ENCODE measurements around the gene SOWAHB. TPM values are rescaled to one million over a fixed set of nuclear protein-coding genes. Genes with fewer than 3 reads are reported as not detected.

SOWAHB gene
- polyA plus RNA-seq, 1 of the 3 experiments (the other 2 are of a cell fraction), result 0.05 TPM

DNA sequence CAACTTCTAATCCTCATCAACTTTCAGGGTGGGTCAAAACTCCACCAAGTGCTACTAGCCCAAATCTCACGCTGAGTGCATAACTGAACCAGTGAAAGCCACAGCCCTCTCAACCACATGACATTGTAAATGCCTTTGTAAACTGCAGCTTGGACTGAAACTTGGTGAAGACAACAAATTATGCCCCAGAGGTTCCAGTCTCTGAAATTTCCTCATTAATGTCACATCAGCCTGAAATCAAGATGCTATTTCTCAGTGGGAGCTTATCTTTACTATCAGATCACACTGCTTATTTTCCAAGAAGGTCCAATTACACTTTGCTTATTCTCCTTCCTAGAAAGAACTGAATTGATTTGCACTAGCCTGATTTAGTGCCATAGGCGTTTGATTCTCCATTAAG lies 46.6 kb downstream of the SOWAHB start:
- Histone ChIP-seq H3K27me3 (ENCODE audit: insufficient read depth) (no peaks in the 10 kb centered on the region), H3K9ac (no peak overlapping the region), H3K27ac (ENCODE audit: low read depth in 2 of 2, low read length in 1 of 2) (no peak overlapping the region), H3K4me3 (ENCODE audit: low read depth in 2 of 2, low read length in 1 of 2) (no peak overlapping the region), H2AFZ (ENCODE audit: low read depth) (no peak overlapping the region), H4K20me1 (ENCODE audit: insufficient read depth) (no peaks in the 10 kb centered on the region), H3K4me2 (no peak overlapping the region), H3K36me3 (replicated peaks in 1 of 2; ENCODE audit: control insufficient read depth in 1 of 2, insufficient read depth in 2 of 2, low read length in 1 of 2) (no peaks in the 10 kb centered on the region), H3K4me1 (ENCODE audit: control insufficient read depth in 1 of 2, insufficient read depth in 2 of 2, low read depth in 1 of 2, low read length in 1 of 2) (peaks cover 0 to 10% of the 10 kb centered on the region in 2 experiments; a peak in 2 of 4 replicates), H3K79me2 (ENCODE audit: insufficient read depth) (no peaks in the 10 kb centered on the region), H3K9me2 (no peaks in the 10 kb centered on the region), H3K9me3 (no peaks in the 10 kb centered on the region), H3F3A (replicated peaks; ENCODE audit: insufficient read depth) (peaks cover 16% of the 10 kb centered on the region)
- POLR2A ChIA-PET, result no interaction called here
- CTCF ChIA-PET, result interaction anchor here (1.4 kb wide), 1 partner anchor 19 kb away, joined by 3 read pairs; no protein-coding TSS in a partner anchor
- no peak for DNase-seq
- TF ChIP-seq MEF2A (IDR thresholded peaks at IDR 0.05; ENCODE audit: borderline replicate concordance, low read depth), result no peak
- TF ChIP-seq TAF1 (IDR thresholded peaks at IDR 0.05; ENCODE audit: borderline replicate concordance, low read depth, low read length), result no peak
- no peak for TF ChIP-seq YY1 (IDR thresholded peaks at IDR 0.05; ENCODE audit: low read depth)
- 86% methylated on average over 2 of the region's 2 CpGs for WGBS (ENCODE audit: low lambda C conversion rate)

DNA sequence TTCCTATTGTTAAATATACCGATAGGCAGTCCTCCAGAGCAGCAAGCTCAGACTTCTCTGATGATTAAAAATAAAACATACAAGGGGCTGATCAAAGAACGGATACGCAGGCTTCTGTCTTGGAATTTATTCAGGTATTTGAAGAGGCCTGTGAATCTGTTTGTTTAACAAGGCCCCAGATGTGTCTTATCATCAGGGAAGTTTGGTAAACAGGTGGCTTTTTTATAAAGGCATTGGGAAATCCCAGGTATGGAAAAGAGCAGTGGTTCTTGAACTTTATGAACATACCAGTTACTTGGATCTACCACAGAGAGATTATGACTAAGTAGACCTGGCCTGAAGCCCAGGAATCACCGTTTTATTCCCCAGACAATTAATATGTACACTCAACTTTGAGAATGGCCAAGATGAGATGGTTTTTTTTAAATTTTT lies 47.9 kb downstream of the SOWAHB start:
- Histone ChIP-seq H4K20me1 (ENCODE audit: insufficient read depth) (no peaks in the 10 kb centered on the region), H3K9me3 (no peaks in the 10 kb centered on the region), H3K9me2 (no peaks in the 10 kb centered on the region), H3K79me2 (ENCODE audit: insufficient read depth) (no peaks in the 10 kb centered on the region), H3K4me3 (ENCODE audit: low read depth in 2 of 2, low read length in 1 of 2) (no peak overlapping the region), H2AFZ (ENCODE audit: low read depth) (no peak overlapping the region), H3F3A (replicated peaks; ENCODE audit: insufficient read depth) (peaks cover 12% of the 10 kb centered on the region), H3K27ac (ENCODE audit: low read depth in 2 of 2, low read length in 1 of 2) (peak overlapping the region in 1 of 2 experiments; percentile 42; a peak in 2 of 4 replicates), H3K9ac (no peak overlapping the region), H3K4me2 (no peak overlapping the region), H3K27me3 (ENCODE audit: insufficient read depth) (no peaks in the 10 kb centered on the region), H3K36me3 (replicated peaks in 1 of 2; ENCODE audit: control insufficient read depth in 1 of 2, insufficient read depth in 2 of 2, low read length in 1 of 2) (no peaks in the 10 kb centered on the region), H3K4me1 (ENCODE audit: control insufficient read depth in 1 of 2, insufficient read depth in 2 of 2, low read depth in 1 of 2, low read length in 1 of 2) (peaks cover 0 to 6% of the 10 kb centered on the region in 2 experiments; a peak in 2 of 4 replicates)
- POLR2A ChIA-PET, result no interaction called here
- DNase-seq, result no peak
- CTCF ChIA-PET, result no interaction called here
- no peak for TF ChIP-seq RFX5 (IDR thresholded peaks at IDR 0.05; ENCODE audit: low read length)
- TF ChIP-seq MEF2A (IDR thresholded peaks at IDR 0.05; ENCODE audit: borderline replicate concordance, low read depth), result no peak
- TF ChIP-seq, protein P1, sequence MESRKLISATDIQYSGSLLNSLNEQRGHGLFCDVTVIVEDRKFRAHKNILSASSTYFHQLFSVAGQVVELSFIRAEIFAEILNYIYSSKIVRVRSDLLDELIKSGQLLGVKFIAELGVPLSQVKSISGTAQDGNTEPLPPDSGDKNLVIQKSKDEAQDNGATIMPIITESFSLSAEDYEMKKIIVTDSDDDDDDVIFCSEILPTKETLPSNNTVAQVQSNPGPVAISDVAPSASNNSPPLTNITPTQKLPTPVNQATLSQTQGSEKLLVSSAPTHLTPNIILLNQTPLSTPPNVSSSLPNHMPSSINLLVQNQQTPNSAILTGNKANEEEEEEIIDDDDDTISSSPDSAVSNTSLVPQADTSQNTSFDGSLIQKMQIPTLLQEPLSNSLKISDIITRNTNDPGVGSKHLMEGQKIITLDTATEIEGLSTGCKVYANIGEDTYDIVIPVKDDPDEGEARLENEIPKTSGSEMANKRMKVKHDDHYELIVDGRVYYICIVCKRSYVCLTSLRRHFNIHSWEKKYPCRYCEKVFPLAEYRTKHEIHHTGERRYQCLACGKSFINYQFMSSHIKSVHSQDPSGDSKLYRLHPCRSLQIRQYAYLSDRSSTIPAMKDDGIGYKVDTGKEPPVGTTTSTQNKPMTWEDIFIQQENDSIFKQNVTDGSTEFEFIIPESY (IDR thresholded peaks at IDR 0.05; ENCODE audit: borderline replicate concordance, low read depth), result no peak
- peak; percentile 68 for TF ChIP-seq FOSL2 (IDR thresholded peaks at IDR 0.05; ENCODE audit: borderline replicate concordance, low read depth)
- 0 out of 2 replicates have a peak, but pooled peaks have one; percentile 13 for TF ChIP-seq TEAD4 (IDR thresholded peaks at IDR 0.05; ENCODE audit: borderline replicate concordance, insufficient read depth)
- TF ChIP-seq REST (IDR thresholded peaks at IDR 0.05; ENCODE audit: low read depth, low read length), result no peak
- peak; percentile 92 for TF ChIP-seq NFIC (IDR thresholded peaks at IDR 0.05; ENCODE audit: borderline replicate concordance)
- TF ChIP-seq PBX3 (IDR thresholded peaks at IDR 0.05), result peak; percentile 11; the same call in 1 of the 2 replicates
- TF ChIP-seq ELF1 (IDR thresholded peaks at IDR 0.05), result no peak
- TF ChIP-seq EP300 (IDR thresholded peaks at IDR 0.05; ENCODE audit: borderline replicate concordance in 1 of 2, low read depth in 1 of 2, low read length in 1 of 2), result 0 out of 4 replicates have a peak, but pooled peaks of 1 of the 2 experiments have one; percentile 23
- peak; percentile 63 for TF ChIP-seq JUND (IDR thresholded peaks at IDR 0.05)
- TF ChIP-seq NRF1 (IDR thresholded peaks at IDR 0.05; ENCODE audit: low read depth, low read length), result no peak
- peak; percentile 73 for TF ChIP-seq TCF12 (IDR thresholded peaks at IDR 0.05)
- peak; percentile 23; the same call in 1 of the 2 replicates for TF ChIP-seq RXRA (IDR thresholded peaks at IDR 0.05; ENCODE audit: borderline replicate concordance, low read depth)
- no peak for TF ChIP-seq FOXM1 (IDR thresholded peaks at IDR 0.05; ENCODE audit: low read depth)
- TF ChIP-seq TAF1 (IDR thresholded peaks at IDR 0.05; ENCODE audit: borderline replicate concordance, low read depth, low read length), result no peak
- WGBS (ENCODE audit: low lambda C conversion rate), result 38% methylated on average over 4 of the region's 4 CpGs

Measured in SK-N-SH (cell line).